ENCODE results near the gene FAAH. TPM values are rescaled to one million over a fixed set of nuclear protein-coding genes. Genes with fewer than 3 reads are reported as not detected.

The FAAH gene
- total and polyA plus RNA-seq, 8 donors = 25.3 to 419 (median 47.4) TPM

DNA sequence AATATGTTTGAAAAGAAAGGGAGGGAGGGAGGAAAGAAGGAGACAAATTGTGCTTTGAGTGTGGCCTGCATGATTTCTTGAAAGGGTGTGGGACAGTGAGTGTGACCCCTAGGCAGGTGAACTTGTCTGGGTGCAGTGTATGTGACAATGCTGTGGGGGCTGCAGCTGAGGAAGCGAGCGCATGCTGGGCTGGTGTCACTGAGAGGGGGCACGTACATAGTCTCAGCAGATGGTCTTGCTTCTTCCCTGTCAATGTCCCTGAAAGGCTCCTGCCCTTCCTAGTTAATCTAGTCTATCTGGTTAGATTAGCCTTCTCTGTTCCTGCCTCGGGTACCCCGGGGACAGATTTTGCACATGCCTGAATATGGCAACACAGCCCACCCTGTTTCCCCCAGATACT is 9.8 kb downstream of the FAAH start:
- TF ChIP-seq CTCF (IDR thresholded peaks at IDR 0.05) = no peak
- no peak for TF ChIP-seq POLR2AphosphoS5 (IDR thresholded peaks at IDR 0.05)
- no peak for DNase-seq
- Histone ChIP-seq H3K4me1 (peaks cover 21 to 40% (median 28%) of the 10 kb centered on the region in 4 donors), H3K27ac (no peak overlapping the region), H3K27me3 (no peaks in the 10 kb centered on the region), H3K36me3 (peaks cover 0 to 27% (median 10%) of the 10 kb centered on the region in 4 donors), H3K4me3 (no peak overlapping the region), H3K9me3 (no peaks in the 10 kb centered on the region)
- 88 to 95% (median 91%) methylated on average over 5 of the region's 5 CpGs for WGBS, 5 donors
- intact Hi-C loops (cut with DNase I; ENCODE audit: low total_unique reads) = no loop called here

DNA sequence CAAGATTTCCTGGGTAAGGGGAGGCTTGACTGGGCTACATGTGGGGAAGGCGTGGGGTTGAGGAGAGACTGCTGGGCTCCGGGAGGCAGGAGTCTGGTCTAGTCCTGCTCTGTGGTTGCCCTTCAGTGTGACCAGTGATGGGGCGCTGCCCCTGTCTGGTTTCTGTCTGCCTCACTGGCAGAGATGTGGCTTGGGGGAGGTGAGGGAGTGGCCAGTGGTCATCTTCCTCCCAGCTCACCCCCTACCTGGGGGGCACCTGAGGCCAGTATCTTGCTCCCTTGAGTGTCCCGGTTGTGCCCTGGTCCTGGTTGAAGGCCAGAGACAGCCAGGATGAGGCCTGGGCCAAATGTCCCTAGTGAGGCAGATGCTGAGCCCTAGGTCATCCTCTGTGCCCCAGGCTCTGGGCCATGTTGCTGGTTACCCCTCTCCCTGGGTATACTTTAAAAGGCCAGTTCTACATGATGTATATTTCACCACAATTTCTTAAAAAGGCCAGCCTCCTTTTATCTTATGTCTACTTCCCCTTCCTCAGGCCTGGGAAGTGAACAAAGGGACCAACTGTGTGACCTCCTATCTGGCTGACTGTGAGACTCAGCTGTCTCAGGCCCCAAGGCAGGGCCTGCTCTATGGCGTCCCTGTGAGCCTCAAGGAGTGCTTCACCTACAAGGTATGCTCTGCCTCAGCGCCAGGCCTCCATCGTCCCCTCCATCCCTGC is 10.5 kb downstream of the FAAH start:
- 84 to 90% (median 88%) methylated on average over 6 to 7 of the region's 7 CpGs for WGBS, 5 donors
- peaks cover 21 to 40% (median 28%) of the 10 kb centered on the region in 4 donors for H3K4me1 ChIP-seq
- no peak overlapping the region for H3K4me3 ChIP-seq
- no peak overlapping the region for H3K27ac ChIP-seq
- intact Hi-C loops (cut with DNase I; ENCODE audit: low total_unique reads) = loop anchor here (5.0 kb wide), 1 partner anchor 123 kb away; no protein-coding TSS in a partner anchor
- no peak for DNase-seq
- TF ChIP-seq EP300 (IDR thresholded peaks at IDR 0.05) (no peak), CTCF (IDR thresholded peaks at IDR 0.05) (no peak), POLR2A (IDR thresholded peaks at IDR 0.05) (no peak), POLR2AphosphoS5 (IDR thresholded peaks at IDR 0.05) (no peak)
- H3K36me3 ChIP-seq = peaks cover 0 to 34% (median 16%) of the 10 kb centered on the region in 4 donors
- H3K27me3 ChIP-seq = no peaks in the 10 kb centered on the region
- H3K9me3 ChIP-seq = no peaks in the 10 kb centered on the region

DNA sequence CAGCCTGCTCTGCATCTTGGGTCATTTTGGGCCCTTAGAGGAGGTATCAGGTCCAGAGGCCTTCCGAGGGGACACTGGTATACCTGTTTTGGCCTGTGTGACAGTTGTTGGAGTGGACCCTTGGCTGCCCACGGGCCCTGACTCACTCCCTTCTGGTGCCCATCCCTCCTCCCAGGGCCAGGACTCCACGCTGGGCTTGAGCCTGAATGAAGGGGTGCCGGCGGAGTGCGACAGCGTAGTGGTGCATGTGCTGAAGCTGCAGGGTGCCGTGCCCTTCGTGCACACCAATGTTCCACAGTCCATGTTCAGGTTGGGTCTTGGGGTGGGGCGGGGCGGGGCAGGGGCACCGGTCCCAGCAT is 11.1 kb downstream of the FAAH start:
- Histone ChIP-seq H3K36me3 (peaks cover 0 to 40% (median 21%) of the 10 kb centered on the region in 4 donors), H3K4me1 (peaks cover 21 to 40% (median 28%) of the 10 kb centered on the region in 4 donors), H3K27ac (no peak overlapping the region), H3K9me3 (no peaks in the 10 kb centered on the region), H3K27me3 (no peaks in the 10 kb centered on the region), H3K4me3 (no peak overlapping the region)
- WGBS, 5 donors = 60 to 77% (median 75%) methylated on average over 2 to 12 of the region's 12 CpGs
- TF ChIP-seq POLR2AphosphoS5 (IDR thresholded peaks at IDR 0.05) (no peak), CTCF (IDR thresholded peaks at IDR 0.05) (no peak), EP300 (IDR thresholded peaks at IDR 0.05) (no peak), POLR2A (IDR thresholded peaks at IDR 0.05) (no peak)
- no peak for DNase-seq
- intact Hi-C loops (cut with DNase I; ENCODE audit: low total_unique reads) = loop anchor here (5.0 kb wide), 1 partner anchor 122 kb away; no protein-coding TSS in a partner anchor

DNA sequence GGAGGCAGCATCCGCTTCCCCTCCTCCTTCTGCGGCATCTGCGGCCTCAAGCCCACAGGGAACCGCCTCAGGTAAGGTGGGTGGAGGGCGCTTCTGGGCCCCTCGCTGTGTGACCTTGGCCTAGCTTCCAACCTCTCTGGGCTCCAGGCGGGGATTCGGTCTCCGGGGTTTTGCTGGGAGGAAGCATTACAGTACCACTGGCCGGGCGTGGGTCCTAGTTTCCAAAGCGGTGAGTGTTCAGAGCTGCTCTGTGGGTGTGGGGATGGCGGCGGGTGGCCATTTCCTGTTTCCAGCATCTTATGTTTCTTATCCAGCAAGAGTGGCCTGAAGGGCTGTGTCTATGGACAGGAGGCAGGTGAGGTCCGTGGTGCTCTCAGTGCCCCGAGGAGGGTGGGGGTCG is 11.6 kb downstream of the FAAH start:
- H3K4me1 ChIP-seq = peaks cover 21 to 40% (median 28%) of the 10 kb centered on the region in 4 donors

More for the DNA sequence above, 11.6 kb downstream of the FAAH start:
- Histone ChIP-seq H3K27me3 (no peaks in the 10 kb centered on the region), H3K36me3 (peaks cover 0 to 44% (median 27%) of the 10 kb centered on the region in 4 donors), H3K4me3 (no peak overlapping the region), H3K9me3 (no peaks in the 10 kb centered on the region), H3K27ac (no peak overlapping the region)
- TF ChIP-seq POLR2A (IDR thresholded peaks at IDR 0.05) (no peak), CTCF (IDR thresholded peaks at IDR 0.05) (no peak), POLR2AphosphoS5 (IDR thresholded peaks at IDR 0.05) (no peak), EP300 (IDR thresholded peaks at IDR 0.05) (no peak)
- intact Hi-C loops (cut with DNase I; ENCODE audit: low total_unique reads) = loop anchor here (5.0 kb wide), 1 partner anchor 122 kb away; no protein-coding TSS in a partner anchor
- WGBS, 5 donors = 74 to 88% (median 81%) methylated on average over 10 to 17 of the region's 17 CpGs
- no peak for DNase-seq
